ENCODE data around the gene LRRC61. TPM values are rescaled to one million over a fixed set of nuclear protein-coding genes. Genes with fewer than 3 reads are reported as not detected.

Gene LRRC61
- total and polyA plus RNA-seq, 2 of the 13 experiments (the other 11 are each of a cell fraction or from before 2014, with no cell fraction given): 33.0 to 34.8 TPM

- no peak for TF ChIP-seq ATF4 (CRISPR knock-in tag; IDR thresholded peaks at IDR 0.05)
- no peak for TF ChIP-seq REXO4 (CRISPR knock-in tag; IDR thresholded peaks at IDR 0.05; ENCODE audit: borderline replicate concordance)
- TF ChIP-seq ZNF777 (CRISPR knock-in tag; IDR thresholded peaks at IDR 0.05): peak; percentile 10; the same call in 1 of the 2 replicates
- no peak for TF ChIP-seq MAF1 (CRISPR knock-in tag; IDR thresholded peaks at IDR 0.05; ENCODE audit: borderline replicate concordance)
- no peak for TF ChIP-seq CEBPB (IDR thresholded peaks at IDR 0.05; ENCODE audit: borderline replicate concordance, low read depth, low read length)
- no peak for TF ChIP-seq ZNF33A (CRISPR knock-in tag; IDR thresholded peaks at IDR 0.05; ENCODE audit: borderline replicate concordance)
- TF ChIP-seq ZSCAN31 (CRISPR knock-in tag; IDR thresholded peaks at IDR 0.05; ENCODE audit: low read depth): no peak
- no peak for TF ChIP-seq EZH2 (conservative IDR thresholded peaks at IDR 0.05; ENCODE audit: low read depth, low read length)
- no peak for TF ChIP-seq PPARG (CRISPR knock-in tag; conservative IDR thresholded peaks at IDR 0.05)
- no peak for TF ChIP-seq SSRP1 (CRISPR knock-in tag; IDR thresholded peaks at IDR 0.05)
- no peak for TF ChIP-seq ZNF225 (CRISPR knock-in tag; IDR thresholded peaks at IDR 0.05)
- TF ChIP-seq GMEB1 (CRISPR knock-in tag; IDR thresholded peaks at IDR 0.05; ENCODE audit: borderline replicate concordance): no peak; the same call in 1 of the 2 replicates
- TF ChIP-seq ZNF598 (CRISPR knock-in tag; IDR thresholded peaks at IDR 0.05; ENCODE audit: borderline replicate concordance): no peak
- no peak for TF ChIP-seq HINFP (CRISPR knock-in tag; IDR thresholded peaks at IDR 0.05; ENCODE audit: low read depth)
- TF ChIP-seq NFKB2 (CRISPR knock-in tag; IDR thresholded peaks at IDR 0.05; ENCODE audit: borderline replicate concordance): peak; percentile 34; the same call in 1 of the 2 replicates
- no peak for TF ChIP-seq MAZ (IDR thresholded peaks at IDR 0.05; ENCODE audit: borderline replicate concordance, low read depth, low read length)
- TF ChIP-seq MAZ (CRISPR knock-in tag; IDR thresholded peaks at IDR 0.05; ENCODE audit: low read depth): no peak
- TF ChIP-seq NFATC3 (CRISPR knock-in tag; IDR thresholded peaks at IDR 0.05): 0 out of 2 replicates have a peak, but pooled peaks have one; percentile 39
- no peak for TF ChIP-seq NFIC (IDR thresholded peaks at IDR 0.05; ENCODE audit: low read length)
- no peak for TF ChIP-seq ZNF576 (CRISPR knock-in tag; IDR thresholded peaks at IDR 0.05)
- no peak for TF ChIP-seq ZNF775 (CRISPR knock-in tag; IDR thresholded peaks at IDR 0.05; ENCODE audit: borderline replicate concordance)
- no peak for TF ChIP-seq MXD1 (CRISPR knock-in tag; IDR thresholded peaks at IDR 0.05)
These were observed 46.0 kb downstream of the LRRC61 start (continued) for GRCh38 chr7:150368884-150369747.

All from HepG2 (cell line).